ENCODE data around the gene FRYL. TPM values are rescaled to one million over a fixed set of nuclear protein-coding genes. Genes with fewer than 3 reads are reported as not detected.
A peak's percentile ranks its signal among the peaks of the same experiment; 100 is the strongest.

Gene FRYL
- total RNA-seq, 1 donor = 42.0 TPM

DNA sequence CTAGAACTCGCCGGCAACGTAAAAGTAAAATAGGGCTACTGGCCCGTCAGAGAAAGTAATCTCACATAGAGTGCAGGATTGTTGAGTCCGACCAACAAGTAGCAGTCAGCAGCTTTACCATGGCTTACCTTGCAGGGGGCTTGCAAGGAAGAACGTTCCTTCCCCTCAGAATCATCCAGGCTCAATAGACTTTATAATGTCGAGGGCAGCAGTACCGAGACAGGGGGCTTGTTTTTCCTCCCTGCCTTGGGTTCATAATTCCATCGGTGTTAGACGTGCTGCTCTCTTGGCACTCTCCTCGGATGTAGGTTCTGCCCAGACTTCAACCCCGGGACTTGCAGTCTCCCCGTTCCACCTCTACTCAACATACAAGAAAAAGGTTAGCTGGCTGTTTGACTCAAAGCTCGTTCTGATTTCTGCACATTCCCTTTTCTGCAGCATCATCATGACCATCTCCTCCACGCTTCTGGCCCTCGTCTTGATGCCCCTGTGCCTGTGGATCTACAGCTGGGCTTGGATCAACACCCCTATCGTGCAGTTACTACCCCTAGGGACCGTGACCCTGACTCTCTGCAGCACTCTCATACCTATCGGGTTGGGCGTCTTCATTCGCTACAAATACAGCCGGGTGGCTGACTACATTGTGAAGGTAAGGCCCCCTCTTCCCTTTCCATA lies 295.4 kb downstream of the FRYL start:
- H3K36me3 ChIP-seq (ENCODE audit: insufficient read depth, low read length) = no peaks in the 10 kb centered on the region
- H4K20me1 ChIP-seq (ENCODE audit: insufficient read depth, low read length) = no peaks in the 10 kb centered on the region
- H3K27ac ChIP-seq (ENCODE audit: low read depth, low read length) = no peak overlapping the region
- no peak for DNase-seq (ENCODE audit: insufficient read length, low spot score, missing footprints)
- TF ChIP-seq, protein P1, sequence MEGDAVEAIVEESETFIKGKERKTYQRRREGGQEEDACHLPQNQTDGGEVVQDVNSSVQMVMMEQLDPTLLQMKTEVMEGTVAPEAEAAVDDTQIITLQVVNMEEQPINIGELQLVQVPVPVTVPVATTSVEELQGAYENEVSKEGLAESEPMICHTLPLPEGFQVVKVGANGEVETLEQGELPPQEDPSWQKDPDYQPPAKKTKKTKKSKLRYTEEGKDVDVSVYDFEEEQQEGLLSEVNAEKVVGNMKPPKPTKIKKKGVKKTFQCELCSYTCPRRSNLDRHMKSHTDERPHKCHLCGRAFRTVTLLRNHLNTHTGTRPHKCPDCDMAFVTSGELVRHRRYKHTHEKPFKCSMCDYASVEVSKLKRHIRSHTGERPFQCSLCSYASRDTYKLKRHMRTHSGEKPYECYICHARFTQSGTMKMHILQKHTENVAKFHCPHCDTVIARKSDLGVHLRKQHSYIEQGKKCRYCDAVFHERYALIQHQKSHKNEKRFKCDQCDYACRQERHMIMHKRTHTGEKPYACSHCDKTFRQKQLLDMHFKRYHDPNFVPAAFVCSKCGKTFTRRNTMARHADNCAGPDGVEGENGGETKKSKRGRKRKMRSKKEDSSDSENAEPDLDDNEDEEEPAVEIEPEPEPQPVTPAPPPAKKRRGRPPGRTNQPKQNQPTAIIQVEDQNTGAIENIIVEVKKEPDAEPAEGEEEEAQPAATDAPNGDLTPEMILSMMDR (IDR thresholded peaks at IDR 0.05; ENCODE audit: extremely low read depth, low read depth, low read length) = no peak
- no peak overlapping the region for H3K4me3 ChIP-seq (ENCODE audit: insufficient read depth, low read length)
- no peaks in the 10 kb centered on the region for H3K4me1 ChIP-seq (ENCODE audit: insufficient read depth, low read length)
- H3K9me3 ChIP-seq (ENCODE audit: low read depth, low read length) = no peaks in the 10 kb centered on the region
- H3K27me3 ChIP-seq (ENCODE audit: insufficient read depth, low read length) = peaks cover 86% of the 10 kb centered on the region
- H3K4me2 ChIP-seq (ENCODE audit: insufficient read depth, low read length) = no peak overlapping the region
- no peaks in the 10 kb centered on the region for H3K79me2 ChIP-seq (ENCODE audit: insufficient read depth, low read length)
- H2AFZ ChIP-seq (ENCODE audit: low read length) = no peak overlapping the region

DNA sequence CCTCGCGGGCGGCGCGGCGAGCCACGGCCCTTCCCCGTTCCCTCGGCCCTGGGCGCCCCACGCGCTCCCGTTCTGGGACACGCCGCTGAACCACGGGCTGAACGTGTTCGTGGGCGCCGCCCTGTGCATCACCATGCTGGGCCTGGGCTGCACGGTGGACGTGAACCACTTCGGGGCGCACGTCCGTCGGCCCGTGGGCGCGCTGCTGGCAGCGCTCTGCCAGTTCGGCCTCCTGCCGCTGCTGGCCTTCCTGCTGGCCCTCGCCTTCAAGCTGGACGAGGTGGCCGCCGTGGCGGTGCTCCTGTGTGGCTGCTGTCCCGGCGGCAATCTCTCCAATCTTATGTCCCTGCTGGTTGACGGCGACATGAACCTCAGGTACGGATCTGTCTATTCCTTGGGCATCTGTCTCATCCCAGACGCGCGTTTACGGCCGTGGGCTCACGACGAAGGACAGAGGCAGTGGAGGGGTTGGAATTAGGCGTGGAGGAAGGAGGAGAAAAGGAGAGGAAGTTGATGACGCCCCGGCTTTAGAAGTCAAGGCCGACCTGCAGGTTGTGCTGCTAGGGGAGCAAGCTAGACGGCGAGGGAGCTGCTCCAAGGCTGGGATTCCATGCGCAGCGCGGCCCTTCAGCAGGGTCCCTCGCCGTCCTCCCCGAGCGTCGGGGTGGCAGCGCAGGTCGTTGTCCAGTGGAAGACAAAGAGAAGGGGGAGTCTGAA lies 296.1 kb downstream of the FRYL start:
- no peaks in the 10 kb centered on the region for H3K79me2 ChIP-seq (ENCODE audit: insufficient read depth, low read length)
- H3K4me1 ChIP-seq (ENCODE audit: insufficient read depth, low read length) = no peaks in the 10 kb centered on the region
- H3K27me3 ChIP-seq (ENCODE audit: insufficient read depth, low read length) = peaks cover 79% of the 10 kb centered on the region
- H4K20me1 ChIP-seq (ENCODE audit: insufficient read depth, low read length) = no peaks in the 10 kb centered on the region
- H3K36me3 ChIP-seq (ENCODE audit: insufficient read depth, low read length) = no peaks in the 10 kb centered on the region
- H3K4me3 ChIP-seq (ENCODE audit: insufficient read depth, low read length) = peak overlapping the region; percentile 27
- H3K9me3 ChIP-seq (ENCODE audit: low read depth, low read length) = no peaks in the 10 kb centered on the region
- H2AFZ ChIP-seq (ENCODE audit: low read length) = peak overlapping the region; percentile 62
- H3K27ac ChIP-seq (ENCODE audit: low read depth, low read length) = no peak overlapping the region
- H3K4me2 ChIP-seq (ENCODE audit: insufficient read depth, low read length) = no peak overlapping the region
- no peak for DNase-seq (ENCODE audit: insufficient read length, low spot score, missing footprints)
- TF ChIP-seq, protein P1 (IDR thresholded peaks at IDR 0.05; ENCODE audit: extremely low read depth, low read depth, low read length) = no peak

DNA sequence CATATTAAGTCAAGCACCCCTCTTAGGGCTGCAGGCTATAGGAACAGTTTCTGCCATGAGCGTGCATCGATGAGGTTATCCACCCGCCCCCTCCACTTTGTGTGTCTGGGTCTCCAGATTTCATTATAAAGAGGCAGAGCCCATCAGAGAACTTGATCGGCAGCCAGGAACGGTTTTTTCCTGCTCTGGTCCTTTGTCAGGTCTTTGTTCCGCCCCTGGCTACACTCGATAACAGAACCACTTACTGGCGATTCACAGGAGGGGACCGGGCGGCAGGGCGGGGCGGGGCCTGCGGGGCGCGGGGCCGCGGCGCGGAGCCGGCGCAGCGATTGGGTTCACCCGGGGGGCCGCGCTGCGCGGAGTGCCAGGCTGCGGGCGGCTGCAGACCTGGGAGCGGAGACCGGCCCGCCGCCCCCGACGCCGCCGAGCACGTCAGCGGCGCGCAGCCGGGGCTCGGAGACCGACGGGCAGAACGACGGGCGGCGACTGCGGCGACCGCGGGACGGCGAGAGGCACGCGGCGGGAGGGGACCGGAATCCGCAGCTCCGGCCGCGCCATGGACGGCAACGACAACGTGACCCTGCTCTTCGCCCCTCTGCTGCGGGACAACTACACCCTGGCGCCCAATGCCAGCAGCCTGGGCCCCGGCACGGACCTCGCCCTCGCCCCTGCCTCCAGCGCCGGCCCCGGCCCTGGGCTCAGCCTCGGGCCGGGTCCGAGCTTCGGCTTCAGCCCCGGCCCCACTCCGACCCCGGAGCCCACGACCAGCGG lies 296.9 kb downstream of the FRYL start, which contains the start of gene SLC10A4:
Gene SLC10A4 (plus strand): TSS at position 338 of the 771 bp plus-strand sequence. CDS start 219 bp downstream, at position 557.
- TF ChIP-seq, protein P1 (IDR thresholded peaks at IDR 0.05; ENCODE audit: extremely low read depth, low read depth, low read length) = no peak
- peaks cover 71% of the 10 kb centered on the region for H3K27me3 ChIP-seq (ENCODE audit: insufficient read depth, low read length)
- H3K4me2 ChIP-seq (ENCODE audit: insufficient read depth, low read length) = no peak within 1 kb of the TSS
- peak within 1 kb of the TSS; percentile 27 for H3K4me3 ChIP-seq (ENCODE audit: insufficient read depth, low read length)
- DNase-seq (ENCODE audit: insufficient read length, low spot score, missing footprints) = peak; percentile 79
- H2AFZ ChIP-seq (ENCODE audit: low read length) = peak within 1 kb of the TSS; percentile 62
- H3K79me2 ChIP-seq (ENCODE audit: insufficient read depth, low read length) = no peaks in the 10 kb centered on the region
- no peaks in the 10 kb centered on the region for H4K20me1 ChIP-seq (ENCODE audit: insufficient read depth, low read length)
- no peak within 1 kb of the TSS for H3K27ac ChIP-seq (ENCODE audit: low read depth, low read length)
- H3K36me3 ChIP-seq (ENCODE audit: insufficient read depth, low read length) = no peaks in the 10 kb centered on the region
- H3K4me1 ChIP-seq (ENCODE audit: insufficient read depth, low read length) = no peaks in the 10 kb centered on the region
- H3K9me3 ChIP-seq (ENCODE audit: low read depth, low read length) = no peaks in the 10 kb centered on the region
